GM19351 (cell line): Measurements from ENCODE around the gene MBD3L5.
"Not testable (repeated sequence)": the region's sequence is repeated elsewhere in the genome, so short reads cannot be mapped to it uniquely, and the experiment has no call there.

Experiments
- ATAC-seq: cut with Tn5 transposase; IDR thresholded peaks from one replicate; pipeline ENCODE4 v1.9.1; 2021; ENCODE audit warnings: mild to moderate bottlenecking, moderate library complexity; ENCODE audit not compliant: unreplicated experiment

The MBD3L5 gene

GRCh38 chr19:7051421-7051820 lies 21.0 kb downstream of the MBD3L5 start:
- not testable (repeated sequence) for ATAC-seq

GRCh38 chr19:7052896-7053295 lies 22.5 kb downstream of the MBD3L5 start:
- ATAC-seq, result not testable (repeated sequence)

- ATAC-seq, result not testable (repeated sequence)
These were observed 24.4 kb downstream of the MBD3L5 start for GRCh38 chr19:7054635-7055368.

- ATAC-seq, result not testable (repeated sequence)
These were observed 25.3 kb downstream of the MBD3L5 start for GRCh38 chr19:7055679-7056078.

- ATAC-seq, result not testable (repeated sequence)
These were observed 26.0 kb downstream of the MBD3L5 start for GRCh38 chr19:7056371-7056770.

- not testable (repeated sequence) for ATAC-seq
These were observed 28.2 kb downstream of the MBD3L5 start, which contains the start of gene MBD3L3 for GRCh38 chr19:7058576-7058975. Gene MBD3L3 (minus strand): TSS chr19:7058676. CDS start chr19:7058605, 71 bp downstream.

GRCh38 chr19:7059977-7060376 lies 29.6 kb downstream of the MBD3L5 start:
- not testable (repeated sequence) for ATAC-seq

- no peak for ATAC-seq
These were observed 33.0 kb downstream of the MBD3L5 start for GRCh38 chr19:7063339-7063738.

- ATAC-seq, result no peak
These were observed 33.5 kb downstream of the MBD3L5 start for GRCh38 chr19:7063764-7064418.

GRCh38 chr19:7067122-7067521 lies 36.7 kb downstream of the MBD3L5 start:
- ATAC-seq, result not testable (repeated sequence)

GRCh38 chr19:7067716-7068115 lies 37.3 kb downstream of the MBD3L5 start:
- no peak for ATAC-seq

- no peak for ATAC-seq
These were observed 38.2 kb downstream of the MBD3L5 start for GRCh38 chr19:7068599-7068998.

GRCh38 chr19:7069042-7069903 lies 38.9 kb downstream of the MBD3L5 start, which contains the start of gene ZNF557:
Gene ZNF557 (plus strand): TSS chr19:7069703. CDS start chr19:7075075, 5,372 bp downstream.
- peak; percentile 89 for ATAC-seq

- peak; percentile 26 for ATAC-seq
These were observed 39.5 kb downstream of the MBD3L5 start for GRCh38 chr19:7069904-7070226.

GRCh38 chr19:7072541-7072940 lies 42.2 kb downstream of the MBD3L5 start:
- no peak for ATAC-seq

GRCh38 chr19:7074705-7075282 lies 44.4 kb downstream of the MBD3L5 start:
- ATAC-seq, result no peak

GRCh38 chr19:7076151-7076550 lies 45.8 kb downstream of the MBD3L5 start:
- ATAC-seq, result no peak

- no peak for ATAC-seq
These were observed 47.6 kb downstream of the MBD3L5 start for GRCh38 chr19:7078008-7078407.
